Neural progenitor cell (in vitro differentiated cells): ENCODE data around the gene SLC44A2.
A peak's percentile ranks its signal among the peaks of the same experiment; 100 is the strongest.

Source experiments
- CTCF ChIP-seq: fragments of 200-600 bp; sonication (generic); IDR thresholded peaks from 2 replicates; pipeline ENCODE4 v1.5.1; 2017; ENCODE audit warnings: antibody characterized with exemption, mild to moderate bottlenecking
- EZH2phosphoT487 ChIP-seq: fragments of 200-600 bp; sonication (generic); IDR thresholded peaks from 2 replicates; pipeline ENCODE4 v1.6.1; 2017; ENCODE audit warnings: antibody characterized with exemption

- TF ChIP-seq CTCF, result peak; percentile 7
- no peak for TF ChIP-seq EZH2phosphoT487
These were observed 22.1 kb upstream of the SLC44A2 start for GRCh38 chr19:10603084-10603872.
